Measurements from ENCODE around the gene UGT2A3. TPM values are rescaled to one million over a fixed set of nuclear protein-coding genes. Genes with fewer than 3 reads are reported as not detected.

UGT2A3 gene
- polyA plus RNA-seq, 1 donor from 2014 or later = not detected

DNA sequence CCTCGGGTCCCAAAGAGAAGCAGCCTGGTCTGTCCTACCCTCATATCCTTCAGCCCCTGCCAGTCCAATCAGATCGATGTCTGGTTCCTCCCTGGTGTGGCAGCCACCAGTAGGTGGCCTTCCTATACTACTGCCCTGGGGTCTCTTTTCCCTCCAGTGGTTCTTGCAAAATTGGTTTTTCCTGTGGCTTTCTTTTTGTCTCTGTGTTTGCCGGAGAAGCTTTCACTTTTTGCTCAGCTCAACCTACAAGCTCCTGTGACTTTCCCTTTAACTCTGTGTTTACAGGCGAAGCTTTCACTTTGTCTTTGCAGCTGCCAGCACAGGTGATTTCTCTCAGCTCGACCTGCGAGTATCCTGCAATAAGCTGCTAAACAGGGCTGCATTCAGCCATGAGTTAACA is 46.8 kb downstream of the UGT2A3 start:
- Mint-ChIP-seq H3K27me3 (no peaks in the 10 kb centered on the region), H3K27ac (no peak overlapping the region), H3K4me1 (peaks cover 0 to 1% (median 0%) of the 10 kb centered on the region in 3 donors), H3K4me3 (no peak overlapping the region), H3K9me3 (no peaks in the 10 kb centered on the region), H3K36me3 (no peaks in the 10 kb centered on the region)

DNA sequence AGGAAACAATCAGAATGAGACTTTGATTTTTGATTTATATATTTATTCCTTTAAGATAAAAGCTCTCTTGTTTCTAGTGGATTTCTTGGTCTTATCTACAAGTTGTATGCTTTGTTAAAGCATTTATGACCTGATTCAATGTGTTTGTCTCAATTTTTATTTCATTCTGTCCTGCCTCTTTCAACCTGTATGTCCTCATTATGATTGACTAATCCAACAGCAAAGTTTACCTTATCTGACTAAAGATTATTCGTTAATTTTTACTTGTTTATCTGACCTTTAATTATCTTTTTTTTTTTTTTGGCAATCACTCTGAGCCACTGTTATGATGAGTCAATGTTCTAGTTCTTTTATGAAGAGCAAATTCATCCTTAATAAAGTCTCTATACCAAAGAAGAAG is 54.9 kb downstream of the UGT2A3 start:
- peaks cover 0 to 5% (median 1%) of the 10 kb centered on the region in 3 donors for H3K9me3 Mint-ChIP-seq
- no peak overlapping the region for H3K27ac Mint-ChIP-seq
- H3K4me3 Mint-ChIP-seq = no peak overlapping the region
- no peaks in the 10 kb centered on the region for H3K27me3 Mint-ChIP-seq
- no peaks in the 10 kb centered on the region for H3K36me3 Mint-ChIP-seq
- no peaks in the 10 kb centered on the region for H3K4me1 Mint-ChIP-seq

DNA sequence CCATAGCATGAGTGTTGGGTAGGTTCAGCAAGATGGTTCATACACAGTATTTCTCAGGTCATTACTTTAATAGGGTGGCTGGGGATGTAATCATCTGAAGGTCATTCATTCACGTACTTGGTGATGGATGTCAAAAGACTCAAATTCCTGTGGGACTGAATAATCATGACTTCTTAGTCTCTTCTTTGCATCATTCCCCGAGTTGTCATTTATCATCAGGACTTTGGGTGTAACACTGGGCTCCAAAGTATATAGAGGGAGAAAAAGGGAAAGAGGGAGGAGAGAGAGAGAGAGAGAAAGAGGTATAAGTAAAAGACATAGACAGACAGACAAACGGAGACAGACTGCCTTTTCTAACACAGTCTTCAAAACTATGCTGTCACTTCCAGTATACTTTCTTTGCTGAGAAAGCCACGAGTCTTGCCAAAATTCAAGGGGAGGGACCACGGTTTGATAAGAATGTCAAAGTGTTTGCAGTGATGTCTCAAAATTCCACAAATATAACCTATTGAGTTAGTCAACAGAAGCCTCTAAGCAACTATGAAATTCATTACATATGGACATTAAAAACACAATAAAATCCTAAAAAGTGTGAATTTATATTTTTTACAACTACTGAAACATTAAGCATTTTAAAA is 55.9 kb downstream of the UGT2A3 start:
- H3K4me1 Mint-ChIP-seq = no peaks in the 10 kb centered on the region
- no peak overlapping the region for H3K4me3 Mint-ChIP-seq
- no peaks in the 10 kb centered on the region for H3K27me3 Mint-ChIP-seq
- H3K36me3 Mint-ChIP-seq = no peaks in the 10 kb centered on the region
- H3K9me3 Mint-ChIP-seq = peaks cover 0 to 5% (median 1%) of the 10 kb centered on the region in 3 donors
- no peak overlapping the region for H3K27ac Mint-ChIP-seq

DNA sequence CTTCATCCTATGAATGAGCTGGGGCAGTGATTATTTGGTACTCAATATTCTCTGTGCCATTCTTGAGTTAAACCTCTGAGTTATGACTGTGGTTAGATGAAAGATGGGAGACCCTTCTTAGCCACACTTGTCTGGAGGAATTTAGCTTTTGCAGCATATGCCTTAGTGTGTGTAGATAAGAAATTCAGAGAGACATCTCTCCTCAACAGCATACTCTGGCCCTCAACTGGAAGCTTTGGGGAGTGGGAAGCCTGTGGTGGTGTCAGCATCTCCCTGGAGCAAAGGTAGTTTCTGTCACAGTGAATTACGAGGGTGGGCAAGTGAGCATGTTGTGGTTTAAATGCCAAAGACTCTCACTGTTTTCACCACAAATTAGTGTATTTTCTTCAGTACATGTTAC is 58.7 kb downstream of the UGT2A3 start:
- Mint-ChIP-seq H3K4me1 (no peaks in the 10 kb centered on the region), H3K27ac (no peak overlapping the region), H3K9me3 (peaks cover 0 to 5% (median 1%) of the 10 kb centered on the region in 3 donors), H3K4me3 (no peak overlapping the region), H3K36me3 (no peaks in the 10 kb centered on the region), H3K27me3 (no peaks in the 10 kb centered on the region)

DNA sequence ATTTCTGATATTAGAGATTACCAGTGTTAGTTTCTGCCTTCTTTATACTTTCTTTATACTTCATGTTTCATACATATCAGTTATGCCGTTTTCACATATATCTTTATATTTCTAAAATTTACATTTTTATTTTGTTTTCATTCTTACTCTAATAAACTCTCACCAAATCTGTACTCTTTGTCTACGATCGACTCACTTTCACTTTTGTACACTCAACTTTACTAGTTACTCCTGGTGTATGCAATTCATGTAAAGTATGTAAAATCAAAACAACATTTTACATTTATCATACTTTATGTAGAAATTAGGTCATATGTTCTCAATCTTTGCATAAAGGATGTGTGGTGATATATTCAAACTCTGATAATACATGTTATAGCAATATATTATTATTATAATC is 59.9 kb downstream of the UGT2A3 start:
- Mint-ChIP-seq H3K27ac (no peak overlapping the region), H3K4me3 (no peak overlapping the region), H3K9me3 (peaks cover 0 to 5% (median 1%) of the 10 kb centered on the region in 3 donors), H3K4me1 (no peaks in the 10 kb centered on the region), H3K36me3 (no peaks in the 10 kb centered on the region), H3K27me3 (peaks cover 2% of the 10 kb centered on the region)

DNA sequence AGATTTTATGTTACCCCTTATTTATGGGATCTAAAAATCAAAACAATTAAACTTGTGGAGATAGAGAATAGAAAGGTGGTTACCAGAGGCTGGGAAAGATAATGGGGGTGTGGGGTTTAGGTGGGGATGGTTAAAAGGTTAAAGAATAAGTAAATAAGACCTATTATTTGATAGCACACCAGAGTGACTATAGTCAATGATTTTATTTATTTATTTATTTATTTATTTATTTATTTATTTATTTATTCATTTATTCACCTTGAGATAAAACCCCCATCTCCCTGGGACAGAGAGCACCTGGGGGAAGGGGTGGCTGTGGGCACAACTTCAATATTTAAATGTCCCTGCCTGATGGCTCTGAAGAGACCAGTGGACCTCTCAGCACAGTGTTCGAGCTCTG is 66.1 kb downstream of the UGT2A3 start:
- Mint-ChIP-seq H3K27me3 (peaks cover 2% of the 10 kb centered on the region), H3K27ac (no peak overlapping the region), H3K4me3 (no peak overlapping the region), H3K36me3 (no peaks in the 10 kb centered on the region), H3K4me1 (no peaks in the 10 kb centered on the region), H3K9me3 (no peaks in the 10 kb centered on the region)

DNA sequence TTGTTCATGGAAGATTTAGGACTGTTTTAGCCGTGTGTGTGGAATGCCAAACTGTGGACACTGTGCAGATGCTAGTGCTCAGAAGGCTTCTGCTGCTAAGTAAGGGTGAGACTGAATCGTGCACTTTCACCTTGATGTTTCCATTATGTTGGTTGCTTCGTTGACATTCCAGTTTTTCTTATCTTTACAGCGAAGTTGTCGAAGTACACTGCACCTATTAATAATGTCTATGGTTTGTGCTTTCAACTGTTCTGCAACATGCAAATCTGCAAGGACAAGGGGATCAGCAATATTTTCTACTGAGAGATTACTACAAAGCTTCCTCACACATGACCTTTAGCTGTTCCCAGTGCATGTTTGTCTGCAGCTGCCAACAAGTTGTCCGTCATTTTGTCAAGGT is 67.7 kb downstream of the UGT2A3 start:
- no peak overlapping the region for H3K27ac Mint-ChIP-seq
- no peaks in the 10 kb centered on the region for H3K4me1 Mint-ChIP-seq
- H3K27me3 Mint-ChIP-seq = peaks cover 2% of the 10 kb centered on the region
- H3K36me3 Mint-ChIP-seq = no peaks in the 10 kb centered on the region
- H3K9me3 Mint-ChIP-seq = no peaks in the 10 kb centered on the region
- H3K4me3 Mint-ChIP-seq = no peak overlapping the region

Other genes starting within 250 kb of the UGT2A3 start
- gene UGT2B10, start 135.8 kb downstream of the UGT2A3 start, polyA plus RNA-seq = not detected
- gene UGT2B7, start 144.7 kb upstream of the UGT2A3 start, polyA plus RNA-seq = not detected